GM21576 (cell line): Measurements from ENCODE around the gene ARAP1.

Source experiments
- ATAC-seq: cut with Tn5 transposase; IDR thresholded peaks from one replicate; pipeline ENCODE4 v1.9.1; 2021; ENCODE audit warnings: mild to moderate bottlenecking, moderate library complexity; ENCODE audit not compliant: unreplicated experiment

The ARAP1 gene

GRCh38 chr11:72685560-72686480, 66.4 kb downstream of the ARAP1 start:
- ATAC-seq = no peak

GRCh38 chr11:72684236-72684912, 67.8 kb downstream of the ARAP1 start:
- no peak for ATAC-seq

- no peak for ATAC-seq
Observed at GRCh38 chr11:72683782-72684200, 68.4 kb downstream of the ARAP1 start.

GRCh38 chr11:72682858-72683243, 69.4 kb downstream of the ARAP1 start:
- ATAC-seq = no peak

- no peak for ATAC-seq
Observed at GRCh38 chr11:72682238-72682857, 69.9 kb downstream of the ARAP1 start.

GRCh38 chr11:72681226-72682153, 70.7 kb downstream of the ARAP1 start:
- ATAC-seq = no peak

GRCh38 chr11:72680624-72681158, 71.5 kb downstream of the ARAP1 start:
- no peak for ATAC-seq

GRCh38 chr11:72679869-72680268, 72.3 kb downstream of the ARAP1 start:
- no peak for ATAC-seq

- ATAC-seq = no peak
Observed at GRCh38 chr11:72678524-72678923, 73.7 kb downstream of the ARAP1 start.

GRCh38 chr11:72676861-72677341, 75.3 kb downstream of the ARAP1 start:
- ATAC-seq = no peak

- ATAC-seq = no peak
Observed at GRCh38 chr11:72675221-72675620, 77.0 kb downstream of the ARAP1 start.

- no peak for ATAC-seq
Observed at GRCh38 chr11:72673943-72674828, 78.0 kb downstream of the ARAP1 start, which contains the start of gene PDE2A. PDE2A (minus strand) TSS chr11:72674422; CDS start chr11:72674207, 215 bp downstream.

- no peak for ATAC-seq
Observed at GRCh38 chr11:72673284-72673942, 78.8 kb downstream of the ARAP1 start.

GRCh38 chr11:72672597-72673238, 79.5 kb downstream of the ARAP1 start:
- ATAC-seq = no peak

GRCh38 chr11:72671152-72672099, 80.8 kb downstream of the ARAP1 start:
- no peak for ATAC-seq

GRCh38 chr11:72670041-72670440, 82.2 kb downstream of the ARAP1 start:
- no peak for ATAC-seq

- no peak for ATAC-seq
Observed at GRCh38 chr11:72669527-72669926, 82.7 kb downstream of the ARAP1 start.
